Keratinocyte (primary cell): ENCODE data around the gene GNA14. TPM values are rescaled to one million over a fixed set of nuclear protein-coding genes. Genes with fewer than 3 reads are reported as not detected.

ENCODE experiments used
- DNase-seq: peaks from one replicate; pipeline ENCODE4 v3.0.0-alpha.2; 2011; ENCODE audit warnings: low read depth, missing footprints, low spot score
- FAIRE-seq: peaks from 2 replicates; lab custom pipeline; 2011; peaks lifted over from hg19 to GRCh38; lab: Jason Lieb, UNC
- H2AFZ ChIP-seq: 2 replicates; pipeline ENCODE4 v1.6.0; 2012; ENCODE audit warnings: low read length, control low read depth, inconsistent platforms; ENCODE audit not compliant: control insufficient read depth
- H3K27ac ChIP-seq: 2 replicates; pipeline ENCODE4 v1.5.1; 2011; ENCODE audit warnings: low read length; ENCODE audit not compliant: control insufficient read depth, insufficient read depth
- H3K27me3 ChIP-seq: 3 replicates; pipeline ENCODE4 v1.6.0; 2011; ENCODE audit warnings: low read length; ENCODE audit not compliant: control insufficient read depth, insufficient read depth; ENCODE audit errors: extremely low read depth
- H3K36me3 ChIP-seq, 2 experiments: 2 replicates in 1 of 2; 3 replicates in 1 of 2; pipeline ENCODE4 v1.5.1; 2011; ENCODE audit warnings: low read length in 2 of 2, mild to moderate bottlenecking in 1 of 2; ENCODE audit not compliant: control insufficient read depth in 2 of 2, insufficient read depth in 2 of 2; ENCODE audit errors: extremely low read depth in 1 of 2
- H3K4me1 ChIP-seq: 3 replicates; pipeline ENCODE4 v1.5.1; 2011; ENCODE audit warnings: low read length; ENCODE audit not compliant: control insufficient read depth, insufficient read depth; ENCODE audit errors: extremely low read depth
- H3K4me2 ChIP-seq: 3 replicates; pipeline ENCODE4 v1.6.0; 2011; ENCODE audit warnings: low read depth, low read length; ENCODE audit not compliant: control insufficient read depth, insufficient read depth; ENCODE audit errors: extremely low read depth
- H3K4me3 ChIP-seq, 3 experiments: fragments of 200-600 bp in 1 of 3; sonication (generic) in 1 of 3; 2 replicates in 2 of 3; 3 replicates in 1 of 3; pipeline ENCODE4 v1.5.1; 2011 to 2016; ENCODE audit warnings: low read length in 3 of 3, mild to moderate bottlenecking in 3 of 3, control low read depth in 2 of 3, inconsistent platforms in 1 of 3, low read depth in 1 of 3, mixed read lengths in 1 of 3, mixed run types in 1 of 3, moderate library complexity in 1 of 3; ENCODE audit not compliant: control insufficient read depth in 2 of 3, insufficient read depth in 2 of 3; ENCODE audit errors: extremely low read depth in 1 of 3
- H3K79me2 ChIP-seq: 2 replicates; pipeline ENCODE4 v1.6.0; 2012; ENCODE audit warnings: low read length; ENCODE audit not compliant: control insufficient read depth, insufficient read depth
- H3K9ac ChIP-seq: 3 replicates; pipeline ENCODE4 v1.6.0; 2011; ENCODE audit warnings: low read length; ENCODE audit not compliant: control insufficient read depth, insufficient read depth; ENCODE audit errors: extremely low read depth
- H3K9me1 ChIP-seq: 3 replicates; pipeline ENCODE4 v1.6.0; 2011; ENCODE audit warnings: low read length; ENCODE audit not compliant: control insufficient read depth, insufficient read depth; ENCODE audit errors: extremely low read depth
- H3K9me3 ChIP-seq: 2 replicates; pipeline ENCODE4 v1.5.1; 2012; ENCODE audit warnings: low read depth, low read length; ENCODE audit not compliant: control insufficient read depth
- H4K20me1 ChIP-seq: 3 replicates; pipeline ENCODE4 v1.6.0; 2011; ENCODE audit warnings: low read length; ENCODE audit not compliant: control insufficient read depth, insufficient read depth; ENCODE audit errors: extremely low read depth
- EZH2 ChIP-seq: IDR thresholded peaks from one replicate; pipeline ENCODE4 v1.6.1; 2012; ENCODE audit warnings: inconsistent platforms, mild to moderate bottlenecking, low read length, moderate library complexity
- dilution Hi-C: fragments of 300-500 bp; cut with MboI; formaldehyde crosslinking; loops from one replicate; pipeline ENCODE4 v1.7.0; 2020; ENCODE audit warnings: low sequenced_read_pairs; ENCODE audit not compliant: extremely low pct_ligation_motif_present
- polyA plus RNA-seq, 5 experiments: library from polyadenylated mRNA; depleted of rRNA in 3 of 5; stranded (reverse) in 3 of 5; stranded (forward) in 1 of 5; unstranded in 1 of 5; fragments of >200 nt; gene quantifications; 1 replicate in 1 of 5; 2 replicates in 3 of 5; 3 replicates in 1 of 5; pipeline versions ENCODE4 v1.2.1 to v1.2.3, GENCODE V29; 2011 to 2012; ENCODE audit warnings: missing spikeins in 2 of 5, low read depth in 1 of 5, low replicate concordance in 1 of 5
- TF ChIP-seq, protein P1 (sequence below), 3 experiments: IDR thresholded peaks in 1 of 3; conservative IDR thresholded peaks in 1 of 3; optimal IDR thresholded peaks in 1 of 3; 2 replicates in 2 of 3; 3 replicates in 1 of 3; pipeline versions ENCODE3 to v1.5.1; 2011; ENCODE audit warnings: low read length in 3 of 3, mild to moderate bottlenecking in 3 of 3, moderate library complexity in 2 of 3, control low read depth in 1 of 3, inconsistent platforms in 1 of 3; ENCODE audit not compliant: insufficient read depth in 2 of 3; ENCODE audit errors: extremely low read depth in 1 of 3

The GNA14 gene
- polyA plus RNA-seq, 1 donor (not counting 4 experiments of a cell fraction or from before 2014, with no cell fraction given) = not detected

- DNase-seq = no peak
- Histone ChIP-seq H4K20me1 (no peaks in the 10 kb centered on the region), H3K9ac (no peak overlapping the region), H3K4me2 (no peak overlapping the region), H3K27ac (no peak overlapping the region), H3K9me1 (no peaks in the 10 kb centered on the region), H3K4me1 (no peaks in the 10 kb centered on the region), H3K36me3 (no peaks in the 10 kb centered on the region), H3K27me3 (no peaks in the 10 kb centered on the region), H3K4me3 (no peak overlapping the region), H3K9me3 (no peaks in the 10 kb centered on the region), H3K79me2 (no peaks in the 10 kb centered on the region), H2AFZ (no peak overlapping the region)
- no peak for FAIRE-seq
- dilution Hi-C loops = no loop called here
- TF ChIP-seq EZH2 = no peak
- TF ChIP-seq, protein P1, sequence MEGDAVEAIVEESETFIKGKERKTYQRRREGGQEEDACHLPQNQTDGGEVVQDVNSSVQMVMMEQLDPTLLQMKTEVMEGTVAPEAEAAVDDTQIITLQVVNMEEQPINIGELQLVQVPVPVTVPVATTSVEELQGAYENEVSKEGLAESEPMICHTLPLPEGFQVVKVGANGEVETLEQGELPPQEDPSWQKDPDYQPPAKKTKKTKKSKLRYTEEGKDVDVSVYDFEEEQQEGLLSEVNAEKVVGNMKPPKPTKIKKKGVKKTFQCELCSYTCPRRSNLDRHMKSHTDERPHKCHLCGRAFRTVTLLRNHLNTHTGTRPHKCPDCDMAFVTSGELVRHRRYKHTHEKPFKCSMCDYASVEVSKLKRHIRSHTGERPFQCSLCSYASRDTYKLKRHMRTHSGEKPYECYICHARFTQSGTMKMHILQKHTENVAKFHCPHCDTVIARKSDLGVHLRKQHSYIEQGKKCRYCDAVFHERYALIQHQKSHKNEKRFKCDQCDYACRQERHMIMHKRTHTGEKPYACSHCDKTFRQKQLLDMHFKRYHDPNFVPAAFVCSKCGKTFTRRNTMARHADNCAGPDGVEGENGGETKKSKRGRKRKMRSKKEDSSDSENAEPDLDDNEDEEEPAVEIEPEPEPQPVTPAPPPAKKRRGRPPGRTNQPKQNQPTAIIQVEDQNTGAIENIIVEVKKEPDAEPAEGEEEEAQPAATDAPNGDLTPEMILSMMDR (optimal IDR thresholded peaks at IDR 0.05 in 1 of 3, IDR thresholded peaks at IDR 0.05 in 1 of 3, conservative IDR thresholded peaks at IDR 0.05 in 1 of 3; ENCODE audit: extremely low read depth in 1 of 3, insufficient read depth in 2 of 3, low read length in 3 of 3) = no peak
Observed at GRCh38 chr9:77440057-77440456, 208.1 kb downstream of the GNA14 start.

GRCh38 chr9:77438653-77439052 lies 209.5 kb downstream of the GNA14 start:
- Histone ChIP-seq H3K4me2 (no peak overlapping the region), H3K9me1 (no peaks in the 10 kb centered on the region), H3K36me3 (no peaks in the 10 kb centered on the region), H4K20me1 (no peaks in the 10 kb centered on the region), H3K27me3 (no peaks in the 10 kb centered on the region), H3K27ac (no peak overlapping the region), H3K4me1 (no peaks in the 10 kb centered on the region), H3K9me3 (no peaks in the 10 kb centered on the region), H3K4me3 (no peak overlapping the region), H2AFZ (no peak overlapping the region), H3K9ac (no peak overlapping the region), H3K79me2 (no peaks in the 10 kb centered on the region)
- no peak for DNase-seq
- no peak for FAIRE-seq
- TF ChIP-seq, protein P1 (optimal IDR thresholded peaks at IDR 0.05 in 1 of 3, IDR thresholded peaks at IDR 0.05 in 1 of 3, conservative IDR thresholded peaks at IDR 0.05 in 1 of 3; ENCODE audit: extremely low read depth in 1 of 3, insufficient read depth in 2 of 3, low read length in 3 of 3) = no peak
- no peak for TF ChIP-seq EZH2
- dilution Hi-C loops = no loop called here
